Transverse colon (tissue), 4 donors: ENCODE measurements around the gene ESCO1. TPM values are rescaled to one million over a fixed set of nuclear protein-coding genes. Genes with fewer than 3 reads are reported as not detected.

Source experiments
- DNase-seq: peaks from one replicate; pipeline ENCODE4 v3.0.0-alpha.2; 2019
- H3K27ac ChIP-seq, 4 donors: fragments of 200-600 bp; sonication (generic); 2 replicates each; pipeline ENCODE4 v1.5.1; 2016 to 2018; ENCODE audit warnings: inconsistent platforms in 4 of 4
- H3K27me3 ChIP-seq: fragments of 200-600 bp; sonication (generic); 2 replicates; pipeline ENCODE4 v1.5.1; 2017; ENCODE audit warnings: inconsistent platforms
- H3K36me3 ChIP-seq, 4 donors: fragments of 200-600 bp; sonication (generic); 2 replicates each; pipeline ENCODE4 v1.5.1; 2017 to 2019; ENCODE audit warnings: inconsistent platforms in 4 of 4
- H3K4me1 ChIP-seq, 4 donors: fragments of 200-600 bp; sonication (generic); 2 replicates each; pipeline ENCODE4 v1.5.1; 2017 to 2020; ENCODE audit warnings: inconsistent platforms in 4 of 4
- H3K4me3 ChIP-seq, 4 donors: fragments of 200-600 bp; sonication (generic); 1 replicate in 1 of 4; 2 replicates in 3 of 4; pipeline versions ENCODE4 v1.5.1 to v1.6.1; 2017 to 2019; ENCODE audit warnings: inconsistent platforms in 4 of 4
- H3K9me3 ChIP-seq, 2 donors: fragments of 200-600 bp; sonication (generic); 2 replicates each; pipeline ENCODE4 v1.5.1; 2017 to 2019; ENCODE audit warnings: inconsistent platforms in 2 of 2
- CTCF ChIP-seq, 5 experiments: fragments of 200-600 bp in 3 of 5; fragments of 450-650 bp in 2 of 5; sonication (generic) in 3 of 5; IDR thresholded peaks; 1 replicate in 2 of 5; 2 replicates in 3 of 5; pipeline ENCODE4 v1.5.1; 2016 to 2017; ENCODE audit warnings: antibody characterized with exemption in 5 of 5, inconsistent platforms in 3 of 5, mild to moderate bottlenecking in 2 of 5, moderate library complexity in 1 of 5
- EP300 ChIP-seq: sonication (generic); formaldehyde crosslinking; IDR thresholded peaks from one replicate; pipeline ENCODE4 v1.6.1; 2017; ENCODE audit warnings: antibody characterized with exemption, low read depth
- POLR2A ChIP-seq: fragments of 450-650 bp; IDR thresholded peaks from one replicate; pipeline ENCODE4 v1.6.1; 2016; ENCODE audit warnings: antibody characterized with exemption, mild to moderate bottlenecking, moderate library complexity
- POLR2AphosphoS5 ChIP-seq, 3 donors: sonication (generic); formaldehyde crosslinking; IDR thresholded peaks; one replicate each; pipeline ENCODE4 v1.6.1; 2016; ENCODE audit warnings: antibody characterized with exemption in 3 of 3
- WGBS, 2 donors: methylation state at CpG; one replicate each; pipeline ENCODE4 v1.1.5; 2018; ENCODE audit warnings: low coverage in 1 of 2; 5-methylcytosine and 5-hydroxymethylcytosine counted together
- in situ Hi-C, 4 donors: fragments of 200-750 bp; cut with MboI; loops; one replicate each; pipeline versions ENCODE4 v1.15.0 to v1.15.1; 2017; ENCODE audit warnings: low sequenced_read_pairs in 3 of 4, low pct_ligation_motif_present in 1 of 4, low pct_unique_long_range_greater_than_20kb in 1 of 4
- intact Hi-C: fragments of 100-400 bp; cut with DNase I; formaldehyde crosslinking; loops from one replicate; pipeline ENCODE4 v1.15.1; 2023; ENCODE audit warnings: low total_unique reads
- total RNA-seq, 4 donors: library from RNA; depleted of rRNA; stranded (reverse); fragments of >200 nt; gene quantifications; one replicate each; pipeline ENCODE4 v1.1.0, GENCODE V29; 2016

Gene ESCO1
- total RNA-seq, 4 donors from 2014 or later = 7.1 to 39.0 (median 18.6) TPM

GRCh38 chr18:21507913-21508701 lies 92.4 kb downstream of the ESCO1 start:
- intact Hi-C loops = no loop called here
- 87 to 96% methylated on average over 3 to 13 of the region's 13 CpGs for WGBS, 2 donors
- H3K36me3 ChIP-seq = no peaks in the 10 kb centered on the region
- H3K9me3 ChIP-seq = no peaks in the 10 kb centered on the region
- in situ Hi-C loops = no loop called here
- no peaks in the 10 kb centered on the region for H3K4me1 ChIP-seq
- no peak overlapping the region for H3K27ac ChIP-seq
- H3K27me3 ChIP-seq = no peaks in the 10 kb centered on the region
- H3K4me3 ChIP-seq = no peak overlapping the region
- DNase-seq = no peak
- TF ChIP-seq CTCF (IDR thresholded peaks at IDR 0.05) (no peak), POLR2A (no peak), POLR2AphosphoS5 (IDR thresholded peaks at IDR 0.05) (no peak), EP300 (no peak)

- Histone ChIP-seq H3K36me3 (no peaks in the 10 kb centered on the region), H3K4me1 (no peaks in the 10 kb centered on the region), H3K9me3 (no peaks in the 10 kb centered on the region), H3K27me3 (no peaks in the 10 kb centered on the region), H3K4me3 (no peak overlapping the region), H3K27ac (no peak overlapping the region)
- TF ChIP-seq EP300 = no peak
- TF ChIP-seq POLR2AphosphoS5 (IDR thresholded peaks at IDR 0.05) = no peak
- no peak for TF ChIP-seq CTCF (IDR thresholded peaks at IDR 0.05)
- TF ChIP-seq POLR2A = no peak
- no peak for DNase-seq
- 89 to 91% methylated on average over 3 to 7 of the region's 7 CpGs for WGBS, 2 donors
- intact Hi-C loops = no loop called here
- in situ Hi-C loops = no loop called here
These were observed 97.8 kb downstream of the ESCO1 start for GRCh38 chr18:21502661-21503060.

GRCh38 chr18:21499997-21500396 lies 100.5 kb downstream of the ESCO1 start:
- 94% methylated on average over 14 of the region's 16 CpGs; no CpG with 5 or more reads in 1 of the 2 donors for WGBS, 2 donors
- DNase-seq = no peak
- intact Hi-C loops = no loop called here
- Histone ChIP-seq H3K27ac (no peak overlapping the region), H3K9me3 (no peaks in the 10 kb centered on the region), H3K4me3 (no peak overlapping the region), H3K36me3 (no peaks in the 10 kb centered on the region), H3K4me1 (no peaks in the 10 kb centered on the region), H3K27me3 (no peaks in the 10 kb centered on the region)
- in situ Hi-C loops = no loop called here
- TF ChIP-seq EP300 (no peak), POLR2A (no peak), POLR2AphosphoS5 (IDR thresholded peaks at IDR 0.05) (no peak), CTCF (IDR thresholded peaks at IDR 0.05) (no peak)

- Histone ChIP-seq H3K27ac (no peak overlapping the region), H3K4me3 (no peak overlapping the region), H3K9me3 (no peaks in the 10 kb centered on the region), H3K27me3 (no peaks in the 10 kb centered on the region), H3K36me3 (no peaks in the 10 kb centered on the region), H3K4me1 (no peaks in the 10 kb centered on the region)
- WGBS, 2 donors = 80 to 90% methylated on average over 2 to 12 of the region's 12 CpGs
- no peak for TF ChIP-seq EP300
- TF ChIP-seq POLR2A = no peak
- no peak for TF ChIP-seq POLR2AphosphoS5 (IDR thresholded peaks at IDR 0.05)
- no peak for TF ChIP-seq CTCF (IDR thresholded peaks at IDR 0.05)
- in situ Hi-C loops (no loop called here), intact Hi-C loops (no loop called here)
- no peak for DNase-seq
These were observed 104.1 kb downstream of the ESCO1 start for GRCh38 chr18:21496277-21496835.
